ENCODE data around the gene GPR137B. TPM values are rescaled to one million over a fixed set of nuclear protein-coding genes. Genes with fewer than 3 reads are reported as not detected.
"Not testable (repeated sequence)": the region's sequence is repeated elsewhere in the genome, so short reads cannot be mapped to it uniquely, and the experiment has no call there.

GPR137B gene
- total RNA-seq, 3 donors from 2014 or later = 5.0 to 6.0 (median 5.6) TPM

DNA sequence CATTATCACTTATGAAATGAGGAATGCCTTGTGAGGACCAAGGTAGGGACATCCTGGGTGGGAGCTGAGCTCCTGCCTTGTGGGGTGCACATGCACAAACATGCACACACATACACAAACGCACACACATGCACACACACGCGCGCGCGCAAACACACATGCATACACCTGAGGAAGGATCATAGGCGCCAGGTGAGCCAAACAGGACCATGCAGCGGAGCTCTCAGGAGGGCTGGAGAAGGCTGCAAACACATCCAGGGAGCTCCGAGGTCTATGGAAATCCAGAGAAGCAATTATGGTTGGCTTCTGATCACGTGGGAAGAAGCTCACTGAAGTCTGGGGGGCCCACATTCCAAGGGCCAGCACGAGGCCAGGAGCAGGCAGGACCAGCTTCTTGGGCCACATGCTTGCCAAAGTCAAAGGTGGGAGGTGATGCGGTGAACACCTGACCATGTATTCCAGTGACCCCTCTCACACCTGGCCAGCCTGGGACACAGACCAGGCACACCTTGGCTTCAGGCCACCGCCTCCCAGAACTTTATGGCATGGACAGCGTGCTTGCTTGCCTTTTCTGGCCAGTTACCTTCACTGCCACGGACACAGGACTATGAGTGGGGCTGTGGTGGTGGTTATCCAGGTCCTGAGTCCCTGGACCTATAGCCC, 13.6 kb downstream of the GPR137B start:
- Mint-ChIP-seq H3K27me3 (ENCODE audit: low read depth) (no peaks in the 10 kb centered on the region), H3K4me3 (no peak overlapping the region), H3K4me1 (ENCODE audit: low read depth) (peaks cover 26% of the 10 kb centered on the region), H3K36me3 (ENCODE audit: insufficient read depth) (peaks cover 6% of the 10 kb centered on the region), H3K9me3 (peaks cover 7% of the 10 kb centered on the region)
- ATAC-seq = peak in 1 of 2 donors; percentile 9
- DNase-seq = no peak

DNA sequence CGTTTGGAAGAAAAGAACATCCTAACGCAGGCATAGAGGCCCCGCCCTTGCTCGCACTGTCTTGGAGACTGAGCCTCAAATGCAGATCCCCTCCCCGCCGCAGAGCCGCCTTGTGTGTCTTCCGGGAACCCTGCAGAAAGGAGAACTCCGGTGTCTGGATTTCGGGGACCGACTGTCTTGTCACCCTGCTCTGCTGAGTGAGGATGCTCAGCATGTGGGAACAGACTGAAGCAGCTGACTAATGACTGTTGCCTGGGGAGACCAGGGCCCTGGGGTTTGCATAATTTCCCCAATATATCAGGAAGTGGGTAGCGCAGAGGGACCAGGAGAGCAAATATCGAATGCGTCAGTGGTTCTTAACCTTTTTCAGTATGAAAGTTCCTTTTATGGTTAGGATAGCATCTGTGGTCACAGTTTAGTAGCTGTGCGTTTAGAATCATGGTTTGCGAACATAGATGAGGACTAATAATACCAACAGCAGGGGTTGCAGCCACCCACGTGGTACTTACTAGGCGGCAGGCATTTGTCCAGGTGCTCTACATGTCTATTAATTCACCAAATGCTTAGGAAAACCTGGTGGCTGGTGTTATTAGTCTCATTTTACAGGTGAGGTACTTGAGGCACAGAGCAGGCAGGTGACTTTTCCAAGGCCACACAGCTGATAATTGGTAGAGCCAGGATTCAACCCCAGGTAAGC, 14.3 kb downstream of the GPR137B start:
- ATAC-seq = peak; percentile 81 to 86
- Mint-ChIP-seq H3K36me3 (ENCODE audit: insufficient read depth) (peaks cover 9% of the 10 kb centered on the region), H3K9me3 (peaks cover 14% of the 10 kb centered on the region), H3K27me3 (ENCODE audit: low read depth) (no peaks in the 10 kb centered on the region), H3K4me1 (ENCODE audit: low read depth) (peaks cover 27% of the 10 kb centered on the region), H3K4me3 (no peak overlapping the region)
- peak; percentile 33 for DNase-seq

DNA sequence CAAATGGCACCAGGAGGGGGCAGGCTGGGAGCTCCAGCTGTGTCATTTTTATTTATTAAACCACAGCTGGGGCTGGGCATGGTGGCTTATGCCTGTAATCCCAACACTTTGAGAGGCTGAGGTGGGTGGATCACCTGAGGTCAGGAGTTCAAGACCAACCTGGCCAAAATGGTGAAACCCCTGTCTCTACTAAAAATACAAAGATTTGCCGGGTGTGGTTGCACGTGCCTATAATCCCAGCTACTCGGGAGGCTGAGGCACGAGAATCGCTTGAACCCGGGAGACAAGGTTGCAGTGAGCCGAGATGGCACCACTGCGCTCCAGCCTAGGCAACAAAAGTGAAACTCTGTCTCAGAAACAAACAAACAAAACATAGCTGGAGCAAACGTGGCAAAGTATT, 15.7 kb downstream of the GPR137B start:
- H3K9me3 Mint-ChIP-seq = peaks cover 19% of the 10 kb centered on the region
- not testable (repeated sequence) for DNase-seq

DNA sequence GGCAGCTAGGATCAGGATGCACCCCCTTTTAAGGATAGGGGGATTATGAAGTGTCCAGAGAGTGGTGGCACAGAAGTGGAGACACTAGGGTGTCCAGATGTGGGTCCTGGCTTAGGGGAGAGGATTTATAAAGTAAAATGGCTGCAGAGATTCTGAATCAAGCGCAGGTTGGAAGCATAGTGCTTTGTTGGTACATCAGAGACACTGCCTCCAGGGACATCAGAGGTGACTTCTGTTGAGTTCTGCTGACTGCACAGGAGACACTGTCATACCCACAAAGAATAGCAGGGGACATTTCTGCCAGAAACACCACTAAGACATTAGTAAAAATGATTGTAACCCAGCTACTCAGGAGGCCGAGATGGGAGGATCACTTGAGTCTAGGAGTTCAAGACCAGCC, 16.4 kb downstream of the GPR137B start:
- H3K9me3 Mint-ChIP-seq = peaks cover 19% of the 10 kb centered on the region
- H3K27me3 Mint-ChIP-seq (ENCODE audit: low read depth) = no peaks in the 10 kb centered on the region
- no peak overlapping the region for H3K4me3 Mint-ChIP-seq
- peaks cover 16% of the 10 kb centered on the region for H3K36me3 Mint-ChIP-seq (ENCODE audit: insufficient read depth)
- DNase-seq = no peak
- H3K4me1 Mint-ChIP-seq (ENCODE audit: low read depth) = peaks cover 33% of the 10 kb centered on the region
- ATAC-seq = no peak

More for the DNA sequence above, 15.7 kb downstream of the GPR137B start:
- H3K36me3 Mint-ChIP-seq (ENCODE audit: insufficient read depth) = peaks cover 10% of the 10 kb centered on the region
- not testable (repeated sequence) for ATAC-seq; H3K27me3 Mint-ChIP-seq (ENCODE audit: low read depth); H3K4me3 Mint-ChIP-seq
- peaks cover 27% of the 10 kb centered on the region for H3K4me1 Mint-ChIP-seq (ENCODE audit: low read depth)

DNA sequence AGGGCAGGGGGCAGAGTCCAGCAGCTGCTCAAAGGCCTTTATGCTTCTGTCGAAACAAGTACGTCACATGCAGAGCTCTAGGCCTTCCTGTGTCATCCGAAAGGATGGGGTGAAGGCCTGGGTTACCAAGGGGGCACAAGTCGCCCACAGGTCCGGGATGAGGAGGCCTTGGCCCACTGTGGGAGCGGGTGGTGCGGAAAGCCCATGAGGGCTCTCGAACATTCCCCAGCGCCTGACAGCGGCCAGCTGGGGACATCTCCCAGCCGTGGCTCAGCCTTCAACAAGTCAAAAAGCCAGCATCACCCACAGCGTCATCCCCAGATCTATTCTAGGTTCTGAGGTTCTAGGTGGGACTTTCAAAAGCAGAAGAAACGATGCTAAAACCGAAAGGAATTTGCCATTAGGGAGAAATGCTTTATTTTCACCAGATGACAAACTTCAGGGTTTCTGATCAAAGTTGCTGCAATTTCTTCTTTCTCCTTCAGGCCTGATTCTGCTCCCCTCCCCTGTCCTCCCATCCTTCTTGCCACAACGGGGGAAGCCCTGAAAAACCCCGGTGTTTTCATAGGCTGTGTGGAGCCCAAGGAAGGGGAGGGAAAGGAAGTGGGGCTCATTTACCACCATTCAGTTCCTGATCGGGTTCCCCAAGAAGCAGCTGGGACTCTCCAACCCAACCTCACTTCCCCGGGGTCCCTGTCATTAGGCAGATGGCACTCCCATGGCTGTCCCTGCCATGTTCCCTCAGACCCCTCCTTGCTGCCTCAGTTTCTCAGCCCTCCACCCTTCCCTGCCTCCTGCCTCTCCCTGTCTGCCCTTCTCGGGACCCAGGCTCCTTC, 17.6 kb downstream of the GPR137B start:
- ATAC-seq (peak in 1 of 2 donors; percentile 42), DNase-seq (no peak)
- Mint-ChIP-seq H3K4me1 (ENCODE audit: low read depth) (peaks cover 40% of the 10 kb centered on the region), H3K9me3 (peaks cover 19% of the 10 kb centered on the region), H3K36me3 (ENCODE audit: insufficient read depth) (peaks cover 23% of the 10 kb centered on the region), H3K27me3 (ENCODE audit: low read depth) (no peaks in the 10 kb centered on the region), H3K4me3 (no peak overlapping the region)

DNA sequence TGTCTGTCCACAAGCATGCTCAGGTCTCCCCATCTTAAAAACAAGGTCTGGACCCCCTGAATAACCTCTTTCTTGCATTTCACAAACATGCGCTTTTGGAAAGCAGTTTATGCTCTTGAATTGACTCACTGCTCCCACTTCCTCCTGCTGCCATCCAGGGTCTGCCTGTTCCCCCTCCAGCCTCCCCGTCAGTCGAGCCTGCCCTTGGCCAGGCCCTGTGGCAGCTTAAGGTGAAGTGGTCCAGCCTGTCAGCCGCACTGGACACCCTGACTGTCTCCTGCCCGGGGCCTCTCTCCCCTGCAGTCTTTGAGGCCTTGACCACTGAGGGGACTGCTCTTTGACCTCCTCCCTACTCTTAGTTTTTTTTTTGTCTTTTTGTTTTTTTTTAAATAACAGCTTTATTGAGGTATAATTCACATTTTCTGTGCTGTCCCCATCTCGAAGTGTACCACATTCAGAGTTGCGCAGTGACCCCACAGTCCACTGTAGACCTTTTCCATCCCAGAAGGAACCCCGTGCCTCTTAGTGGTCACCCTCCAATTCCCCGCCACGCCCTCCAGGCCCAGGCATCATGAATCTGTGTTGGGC, 18.3 kb downstream of the GPR137B start:
- H3K4me1 Mint-ChIP-seq (ENCODE audit: low read depth) = peaks cover 37% of the 10 kb centered on the region
- peaks cover 23% of the 10 kb centered on the region for H3K36me3 Mint-ChIP-seq (ENCODE audit: insufficient read depth)
- peaks cover 19% of the 10 kb centered on the region for H3K9me3 Mint-ChIP-seq
- ATAC-seq = no peak
- peak overlapping the region; percentile 19 for H3K4me3 Mint-ChIP-seq
- no peak for DNase-seq
- no peaks in the 10 kb centered on the region for H3K27me3 Mint-ChIP-seq (ENCODE audit: low read depth)

DNA sequence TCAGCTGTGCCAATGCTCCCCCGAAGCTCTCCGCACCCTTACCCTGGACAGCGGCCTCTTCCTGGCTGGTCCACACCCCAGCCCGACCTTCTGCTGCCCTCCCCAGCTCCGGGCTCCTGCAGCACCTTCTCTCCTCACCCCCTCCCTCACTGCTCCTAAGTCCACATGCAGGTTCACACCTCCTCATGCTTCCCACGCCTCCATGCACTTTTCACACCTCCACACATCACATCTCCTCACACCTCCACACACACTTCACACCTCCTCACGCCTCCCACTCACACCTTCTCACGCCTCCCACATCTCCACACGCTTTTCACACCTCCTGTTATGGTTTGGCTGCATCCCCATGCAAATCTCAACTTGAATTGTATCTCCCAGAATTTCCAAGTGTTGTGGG, 18.9 kb downstream of the GPR137B start:
- H3K9me3 Mint-ChIP-seq = peaks cover 19% of the 10 kb centered on the region
- no peak for DNase-seq
- peaks cover 34% of the 10 kb centered on the region for H3K4me1 Mint-ChIP-seq (ENCODE audit: low read depth)
- ATAC-seq = no peak
- H3K27me3 Mint-ChIP-seq (ENCODE audit: low read depth) = no peaks in the 10 kb centered on the region
- H3K4me3 Mint-ChIP-seq = no peak overlapping the region
- peaks cover 23% of the 10 kb centered on the region for H3K36me3 Mint-ChIP-seq (ENCODE audit: insufficient read depth)

DNA sequence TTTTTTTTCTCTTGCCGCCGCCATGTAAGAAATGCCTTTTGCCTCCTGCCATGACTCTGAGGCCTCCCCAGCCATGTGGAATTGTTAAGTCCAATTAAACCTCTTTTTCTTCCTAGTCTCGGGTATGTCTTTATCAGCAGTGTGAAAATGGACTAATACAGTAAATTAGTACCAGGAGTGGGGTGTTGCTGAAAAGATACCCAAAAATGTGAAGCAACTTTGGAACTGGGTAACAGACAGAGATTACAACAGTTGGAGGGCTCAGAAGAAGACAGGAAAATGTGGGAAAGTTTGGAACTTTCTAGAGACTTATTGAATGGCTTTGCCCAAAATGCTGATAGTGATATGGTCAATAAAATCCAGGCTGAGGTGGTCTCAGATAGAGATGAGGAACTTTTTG, 19.4 kb downstream of the GPR137B start:
- peaks cover 29% of the 10 kb centered on the region for H3K4me1 Mint-ChIP-seq (ENCODE audit: low read depth)
- H3K4me3 Mint-ChIP-seq; DNase-seq; H3K27me3 Mint-ChIP-seq (ENCODE audit: low read depth); ATAC-seq: not testable (repeated sequence)
- H3K9me3 Mint-ChIP-seq = peaks cover 19% of the 10 kb centered on the region
- peaks cover 23% of the 10 kb centered on the region for H3K36me3 Mint-ChIP-seq (ENCODE audit: insufficient read depth)

DNA sequence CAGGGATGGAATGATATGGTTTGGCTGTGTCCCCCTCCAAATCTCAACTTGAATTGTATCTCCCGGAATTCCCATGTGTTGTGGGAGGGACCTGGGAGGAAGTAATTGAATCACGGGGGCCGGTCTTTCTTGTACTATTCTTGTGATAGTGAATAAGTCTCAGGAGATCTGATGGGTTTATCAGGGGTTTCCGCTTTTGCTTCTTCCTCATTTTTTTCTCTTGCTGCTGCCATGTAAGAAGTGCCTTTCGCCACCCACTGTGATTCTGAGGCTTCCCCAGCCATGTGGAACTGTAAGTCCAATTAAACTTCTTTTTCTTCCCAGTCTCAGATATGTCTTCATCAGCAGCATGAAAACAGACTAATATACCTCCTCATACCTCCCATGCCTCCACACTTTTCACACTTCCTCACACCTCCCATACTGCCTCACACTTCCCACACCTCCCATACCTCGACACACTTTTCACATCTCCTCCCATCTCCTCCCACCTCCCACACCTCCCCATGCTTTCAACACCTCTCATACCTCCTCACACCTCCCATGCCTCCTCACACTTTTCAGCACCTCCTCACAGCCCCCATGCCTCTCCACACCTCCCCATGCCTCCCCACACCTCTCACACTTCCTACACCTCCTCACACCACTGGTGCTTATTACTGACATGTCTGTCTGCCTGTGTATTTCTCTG, 21.3 kb downstream of the GPR137B start:
- Mint-ChIP-seq H3K4me1 (ENCODE audit: low read depth) (peaks cover 22% of the 10 kb centered on the region), H3K9me3 (peaks cover 19% of the 10 kb centered on the region), H3K4me3 (no peak overlapping the region), H3K27me3 (ENCODE audit: low read depth) (no peaks in the 10 kb centered on the region), H3K36me3 (ENCODE audit: insufficient read depth) (peaks cover 23% of the 10 kb centered on the region)
- DNase-seq = no peak
- ATAC-seq = peak; percentile 34 to 42

DNA sequence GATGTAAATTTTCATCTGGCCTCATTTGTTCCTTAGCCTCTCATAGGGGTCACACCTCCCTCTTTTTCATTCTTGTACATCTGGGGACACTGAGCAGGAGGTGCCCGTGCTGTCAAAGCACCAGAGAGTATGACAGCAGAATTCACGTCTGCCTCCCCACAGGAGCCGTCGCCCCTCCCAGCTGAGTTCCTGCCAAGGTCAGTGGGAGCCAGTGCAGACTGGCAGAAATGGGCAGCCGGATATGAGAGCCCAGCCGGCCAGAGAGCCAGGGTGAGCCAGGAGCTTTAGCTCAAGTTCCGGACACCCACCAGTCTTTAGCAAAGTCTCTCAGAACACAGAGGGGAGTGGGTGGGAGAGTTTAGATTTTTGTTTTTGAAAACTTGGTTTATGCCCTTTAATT, 21.9 kb downstream of the GPR137B start:
- no peak for ATAC-seq
- Mint-ChIP-seq H3K9me3 (peaks cover 19% of the 10 kb centered on the region), H3K36me3 (ENCODE audit: insufficient read depth) (peaks cover 23% of the 10 kb centered on the region), H3K4me1 (ENCODE audit: low read depth) (peaks cover 21% of the 10 kb centered on the region), H3K4me3 (no peak overlapping the region), H3K27me3 (ENCODE audit: low read depth) (no peaks in the 10 kb centered on the region)
- DNase-seq = no peak

DNA sequence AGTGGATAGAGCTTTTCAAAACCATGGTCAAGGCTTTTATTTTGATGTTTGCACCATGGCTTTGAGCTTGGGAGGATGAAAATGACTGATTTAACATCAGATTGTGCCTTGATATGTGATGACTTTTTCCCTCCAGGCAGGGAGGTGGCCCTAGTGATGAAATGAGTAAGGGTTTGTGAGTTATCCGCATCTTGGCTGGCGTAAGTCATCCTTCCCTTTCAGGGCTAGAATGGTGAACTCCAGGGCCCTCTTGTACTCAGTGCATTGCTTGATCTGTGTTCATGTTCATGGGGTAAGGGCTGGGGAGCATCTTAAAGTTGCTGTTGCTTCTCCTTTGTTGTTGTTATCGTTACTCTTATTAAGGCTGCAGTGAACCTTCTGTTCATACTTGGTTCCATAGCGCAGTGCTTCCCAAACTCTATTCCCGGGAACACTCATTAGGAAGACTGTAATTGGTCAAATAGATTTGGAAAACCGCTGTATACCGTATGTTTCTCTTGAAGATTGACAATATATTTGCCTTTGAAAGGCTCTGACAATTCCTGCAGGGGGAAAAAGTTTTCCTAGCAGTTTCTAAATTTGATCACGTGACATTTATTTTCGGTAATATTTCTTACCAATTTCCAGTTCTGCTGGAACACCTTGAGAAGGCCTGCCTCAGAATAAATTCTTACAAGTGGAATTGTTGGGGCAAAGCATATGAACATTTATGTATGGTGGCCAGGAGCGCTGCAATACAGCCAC, 23.1 kb downstream of the GPR137B start:
- ATAC-seq = no peak
- H3K9me3 Mint-ChIP-seq = peaks cover 17% of the 10 kb centered on the region

DNA sequence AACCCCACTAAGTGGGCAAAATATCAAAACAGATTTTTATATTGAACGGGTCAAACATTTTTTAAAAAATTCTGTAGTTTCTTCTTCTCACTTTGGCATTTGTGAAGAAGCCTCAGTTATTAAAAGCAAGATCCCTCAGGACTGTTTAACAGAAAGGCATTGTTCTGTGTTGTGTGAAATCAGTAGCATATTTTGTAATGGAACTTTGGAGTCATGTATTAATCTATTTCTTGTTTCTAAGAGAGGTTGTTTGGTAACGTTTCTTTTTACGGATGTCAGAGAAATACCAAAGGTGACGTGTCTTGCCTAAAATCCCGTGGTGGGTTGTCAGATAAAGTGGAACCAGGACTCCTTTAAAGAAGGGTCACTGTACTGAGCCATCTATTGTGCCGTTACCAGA, 23.7 kb downstream of the GPR137B start:
- no peak for ATAC-seq
- Mint-ChIP-seq H3K4me3 (no peak overlapping the region), H3K4me1 (ENCODE audit: low read depth) (peaks cover 14% of the 10 kb centered on the region), H3K9me3 (peaks cover 11% of the 10 kb centered on the region), H3K27me3 (ENCODE audit: low read depth) (no peaks in the 10 kb centered on the region), H3K36me3 (ENCODE audit: insufficient read depth) (peaks cover 17% of the 10 kb centered on the region)
- no peak for DNase-seq

More for the DNA sequence above, 23.1 kb downstream of the GPR137B start:
- Mint-ChIP-seq H3K27me3 (ENCODE audit: low read depth) (no peaks in the 10 kb centered on the region), H3K4me1 (ENCODE audit: low read depth) (peaks cover 19% of the 10 kb centered on the region), H3K36me3 (ENCODE audit: insufficient read depth) (peaks cover 22% of the 10 kb centered on the region), H3K4me3 (no peak overlapping the region)
- no peak for DNase-seq

DNA sequence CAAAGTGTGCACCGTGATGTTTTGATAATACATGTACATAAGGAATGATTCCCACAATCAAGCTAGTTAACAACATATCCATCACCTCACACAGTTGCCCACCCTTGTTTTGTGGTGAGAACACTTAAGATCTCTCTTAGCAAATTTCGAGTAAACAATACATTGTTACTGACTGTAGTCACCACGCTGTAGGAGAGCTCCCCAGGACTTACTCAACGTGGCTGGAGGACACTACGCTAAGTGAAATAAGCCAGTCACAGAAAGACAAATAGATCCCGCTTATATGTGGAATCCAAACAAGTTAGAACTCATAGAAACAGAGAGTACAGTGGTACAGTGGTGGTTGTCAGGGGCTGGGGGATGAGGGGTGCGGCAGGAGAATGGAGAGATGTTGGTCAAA, 24.8 kb downstream of the GPR137B start:
- DNase-seq = no peak

More for the DNA sequence above, 24.8 kb downstream of the GPR137B start:
- Mint-ChIP-seq H3K4me3 (no peak overlapping the region), H3K27me3 (ENCODE audit: low read depth) (no peaks in the 10 kb centered on the region), H3K9me3 (no peaks in the 10 kb centered on the region), H3K36me3 (ENCODE audit: insufficient read depth) (peaks cover 13% of the 10 kb centered on the region), H3K4me1 (ENCODE audit: low read depth) (peaks cover 13% of the 10 kb centered on the region)
- ATAC-seq = no peak

All from activated T-cell treated with anti-CD3 and anti-CD28 coated beads, Interleukin-2, amount 50 U/mL, for 4 hours (primary cell).